NCI-H1048 (cell line): ENCODE data around the gene WDR86.

ENCODE experiments used
- DNase-seq: peaks from one replicate; lab custom pipeline; 2025; lab: John Stamatoyannopoulos, UW

Gene WDR86

GRCh38 chr7:151390598-151391357 lies 19.1 kb downstream of the WDR86 start:
- no peak for DNase-seq

- no peak for DNase-seq
Observed at GRCh38 chr7:151389768-151390597, 19.9 kb downstream of the WDR86 start.

- no peak for DNase-seq
Observed at GRCh38 chr7:151389096-151389767, 20.6 kb downstream of the WDR86 start.

GRCh38 chr7:151388430-151388829 lies 21.4 kb downstream of the WDR86 start:
- DNase-seq: no peak

GRCh38 chr7:151388007-151388297 lies 21.9 kb downstream of the WDR86 start:
- DNase-seq: no peak

DNA sequence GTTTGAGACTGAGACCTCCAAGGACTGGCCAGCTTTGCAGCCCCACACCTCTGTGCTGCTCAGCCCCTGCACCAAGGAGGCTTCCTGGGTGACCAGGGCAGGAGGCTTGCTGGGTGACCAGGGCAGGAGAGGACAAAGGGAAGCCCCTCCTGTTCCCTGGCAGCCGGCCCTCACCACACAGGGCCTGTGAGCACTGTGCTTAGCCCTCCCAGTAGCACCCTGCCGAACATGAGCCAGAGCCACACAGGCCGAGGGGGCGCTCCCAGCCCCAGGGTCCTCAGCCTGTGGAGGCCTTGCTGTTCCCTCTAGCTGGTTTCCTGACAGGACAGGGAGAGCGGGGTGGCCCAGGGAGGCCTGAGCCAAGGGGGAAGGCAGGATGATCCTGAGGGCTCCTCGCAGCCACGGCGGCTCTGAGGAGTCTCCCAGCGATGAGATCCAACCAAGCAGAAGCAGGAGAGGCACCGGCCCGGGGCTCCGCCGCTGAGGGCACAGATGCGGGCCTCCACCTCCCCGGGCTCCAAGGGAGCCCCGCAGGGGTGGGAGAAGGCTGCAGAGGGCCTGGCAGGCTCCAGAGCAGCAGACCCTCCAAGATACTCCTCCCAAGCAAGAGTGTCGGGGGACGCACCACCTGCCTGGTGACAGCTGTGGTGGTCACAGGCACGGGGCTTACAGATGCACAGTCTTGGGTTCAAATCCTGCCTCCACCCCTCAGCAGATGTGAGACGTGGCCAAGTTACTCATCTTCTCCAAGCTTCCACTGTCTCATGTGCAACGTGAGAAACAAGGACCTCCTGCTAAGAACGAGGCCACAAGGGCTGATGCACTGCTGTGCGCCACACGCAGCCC lies 22.5 kb downstream of the WDR86 start:
- no peak for DNase-seq

DNA sequence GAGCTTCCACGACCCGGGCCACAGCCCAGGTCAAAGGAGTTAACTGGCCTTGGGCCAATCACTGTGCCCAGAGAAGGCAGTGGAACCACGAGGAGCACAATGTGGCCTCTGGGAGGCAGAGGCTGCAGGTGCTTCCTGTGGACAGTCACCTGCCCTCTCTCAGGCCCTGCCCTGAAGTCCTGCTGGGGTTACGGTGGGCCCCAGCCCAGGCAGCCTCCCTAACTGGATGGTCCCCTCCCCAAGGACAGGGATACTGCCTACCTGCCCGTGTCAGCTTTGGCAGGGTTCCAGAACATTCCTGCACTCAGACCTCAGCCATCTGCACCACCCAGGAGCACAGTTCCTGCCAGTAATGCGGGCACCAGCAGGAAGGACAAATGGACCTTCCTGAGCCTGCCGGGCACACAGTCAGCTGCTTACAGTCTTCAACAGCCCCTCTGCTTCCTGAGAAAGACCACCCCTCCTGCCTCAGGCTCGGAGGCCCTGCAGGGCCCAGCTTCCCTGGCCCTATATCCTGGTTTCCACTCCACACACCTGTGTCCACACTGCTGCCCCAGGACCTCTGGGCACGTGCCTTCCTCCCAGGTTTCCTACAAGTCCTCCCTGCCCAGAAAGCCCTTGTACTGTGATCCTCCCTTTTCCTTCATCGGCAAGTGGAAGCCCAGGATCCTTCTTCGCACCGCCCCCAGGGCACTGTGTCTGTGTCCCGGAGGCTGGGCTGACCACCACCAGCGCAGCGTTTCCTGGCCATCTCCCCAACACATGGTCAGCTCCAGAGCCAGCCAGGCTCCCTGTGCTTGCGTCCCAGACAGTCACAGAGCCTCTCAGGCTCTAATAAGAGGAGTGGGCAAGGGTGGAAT lies 23.3 kb downstream of the WDR86 start:
- DNase-seq: no peak

DNA sequence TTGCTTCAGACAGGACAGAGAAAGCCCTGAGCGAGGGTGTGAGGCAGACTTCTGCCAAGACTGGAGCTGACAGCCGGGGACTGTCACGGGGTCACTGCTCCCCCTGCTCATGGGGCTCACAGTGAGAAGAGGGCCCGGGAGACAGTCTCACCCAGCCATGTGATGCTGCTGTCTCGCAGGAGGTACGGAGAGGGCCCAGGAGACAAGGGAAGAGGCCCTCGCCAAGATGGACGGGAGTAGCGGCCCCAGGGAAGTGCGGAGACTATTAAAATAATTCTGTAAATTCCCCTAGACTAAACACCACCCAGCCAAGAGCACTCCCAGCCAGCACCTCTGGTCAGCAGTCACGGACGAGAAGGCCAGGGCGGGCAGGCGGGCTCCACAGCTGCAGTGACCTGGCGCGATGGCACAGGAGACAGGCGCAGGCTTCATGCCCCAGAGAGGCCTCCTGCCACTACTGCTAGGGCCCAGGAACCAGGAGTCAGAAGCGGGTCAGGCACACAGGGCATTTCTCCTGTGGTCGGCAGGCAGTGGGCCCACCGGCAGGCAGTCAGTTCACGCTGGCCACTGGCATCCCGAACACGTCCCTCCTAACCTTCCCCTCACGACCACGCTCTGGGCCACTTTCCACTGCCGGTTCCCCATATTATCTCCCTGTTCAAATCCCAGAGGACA lies 24.1 kb downstream of the WDR86 start:
- DNase-seq: no peak

GRCh38 chr7:151384776-151385625 lies 24.8 kb downstream of the WDR86 start:
- no peak for DNase-seq

- DNase-seq: no peak
Observed at GRCh38 chr7:151384352-151384697, 25.5 kb downstream of the WDR86 start.

GRCh38 chr7:151383638-151384351 lies 26.0 kb downstream of the WDR86 start:
- no peak for DNase-seq

DNA sequence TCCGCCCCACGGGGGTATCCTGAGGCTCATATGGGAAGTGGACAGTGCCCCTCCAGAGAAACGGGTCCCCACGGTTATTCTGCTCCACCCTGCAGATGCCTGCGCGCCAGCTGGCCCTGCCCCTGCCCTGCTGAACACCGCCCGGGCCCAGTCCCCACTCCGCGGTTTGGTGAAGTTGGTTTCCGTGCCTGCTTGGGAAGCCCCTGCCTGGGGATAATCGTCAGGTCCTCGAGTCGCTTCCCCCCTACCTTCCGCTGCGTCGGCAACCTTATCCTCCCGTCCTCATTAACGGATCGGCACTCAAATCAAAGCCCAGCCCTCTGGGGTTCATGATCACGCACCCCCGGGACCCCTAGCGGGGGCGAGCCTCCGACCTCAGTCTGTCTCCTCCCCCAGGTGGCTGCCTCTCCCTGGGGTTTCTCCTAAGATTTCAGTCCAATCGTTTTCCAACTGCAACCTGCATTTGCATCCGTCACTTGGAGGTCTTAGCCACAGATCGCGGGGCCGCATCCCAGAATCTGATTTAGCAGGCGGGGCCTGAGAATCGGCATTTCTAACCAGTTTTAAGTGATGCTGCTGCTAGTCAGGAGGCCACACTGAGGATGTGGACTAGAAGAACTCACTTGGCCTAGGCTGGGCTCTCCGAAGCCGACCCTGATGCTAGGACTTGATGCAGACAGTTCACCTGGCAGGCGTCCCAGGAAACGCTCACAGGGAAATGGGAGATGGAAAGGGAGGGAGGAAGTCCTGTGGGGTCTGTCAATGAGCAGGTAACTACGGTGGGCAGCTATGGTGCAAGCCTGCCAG lies 27.6 kb downstream of the WDR86 start:
- DNase-seq: no peak

DNA sequence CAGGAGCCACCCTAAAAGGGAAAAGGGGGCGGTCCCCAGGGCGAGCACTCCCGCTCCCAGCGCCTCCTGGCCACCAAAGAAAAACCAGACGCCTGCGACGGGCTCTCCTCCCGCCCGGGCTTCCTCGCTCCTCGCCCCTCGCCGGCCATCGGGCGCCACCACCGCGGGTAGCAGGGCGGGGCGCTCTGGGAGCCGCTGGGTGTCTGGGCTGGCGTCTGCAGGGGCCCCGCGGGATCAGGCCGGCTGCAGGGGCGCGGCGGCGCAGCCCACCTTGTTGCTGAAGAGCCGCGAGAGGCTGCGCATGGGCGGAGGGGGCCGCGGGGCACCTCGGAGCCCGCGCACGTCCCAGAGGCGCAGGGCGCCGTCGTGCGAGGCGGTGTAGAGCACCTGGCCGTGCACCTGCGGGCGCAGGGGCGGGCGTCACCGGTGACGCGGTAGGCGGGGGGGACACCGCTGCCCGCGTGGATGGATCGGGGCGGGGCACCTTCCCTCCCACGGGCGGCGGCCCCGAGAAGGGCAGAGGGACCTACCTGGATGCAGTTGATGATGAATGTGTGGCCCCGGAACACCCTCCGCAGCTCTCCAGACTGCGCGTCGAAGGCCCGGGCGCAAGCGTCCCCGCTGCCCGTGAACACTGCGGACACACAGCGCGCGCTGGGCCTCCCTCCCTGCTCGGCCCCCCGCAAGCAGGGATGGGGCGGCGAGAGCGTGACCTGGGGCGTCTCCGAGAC lies 28.3 kb downstream of the WDR86 start:
- no peak for DNase-seq

- DNase-seq: no peak
Observed at GRCh38 chr7:151381098-151381347, 28.8 kb downstream of the WDR86 start.

DNA sequence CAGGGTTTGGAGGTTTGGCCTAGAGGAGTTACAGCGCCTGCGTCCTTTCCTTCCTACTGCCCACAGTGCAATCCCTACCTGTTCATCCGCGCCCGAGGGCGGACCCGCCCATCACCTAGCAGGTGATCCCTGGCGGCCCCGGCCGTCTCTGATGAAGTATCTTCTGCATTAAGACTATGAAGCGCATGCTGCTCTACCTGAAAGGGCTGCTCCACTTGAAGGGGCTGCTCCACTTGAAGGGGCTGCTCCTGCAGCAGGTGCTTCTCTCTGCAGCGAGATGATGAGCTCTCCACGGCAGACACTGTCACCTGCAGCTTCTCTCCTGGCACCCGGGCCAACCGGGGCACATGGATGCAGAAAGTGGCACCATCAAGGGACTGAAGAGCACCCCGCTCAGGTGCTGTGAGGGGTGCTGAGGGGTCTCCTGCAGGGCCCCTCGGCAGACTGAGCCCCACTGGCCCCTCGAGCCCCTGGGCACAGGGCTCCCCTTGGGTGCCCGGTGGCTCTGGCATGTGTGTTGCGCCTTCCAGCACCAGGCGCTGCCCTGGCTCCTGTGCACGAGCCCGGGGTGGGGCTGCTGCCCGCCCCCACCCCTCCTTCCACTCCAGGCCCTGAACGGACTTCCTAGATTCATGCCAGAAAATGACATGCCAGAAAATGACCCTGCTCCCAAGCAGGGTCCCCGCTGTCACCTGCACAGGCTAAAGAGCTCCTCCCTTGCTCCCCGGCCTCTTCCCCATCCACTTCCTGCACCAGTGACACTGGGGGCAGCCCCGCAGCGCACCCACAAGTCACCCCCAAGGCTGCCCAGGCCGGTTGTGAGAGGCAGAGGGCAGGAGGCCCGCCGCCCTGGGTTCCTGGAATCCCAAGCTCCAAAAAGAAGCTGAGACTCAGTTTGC lies 29.4 kb downstream of the WDR86 start:
- no peak for DNase-seq

- DNase-seq: no peak
Observed at GRCh38 chr7:151379534-151380198, 30.2 kb downstream of the WDR86 start.
